ENCODE data around the gene CRISP1. TPM values are rescaled to one million over a fixed set of nuclear protein-coding genes. Genes with fewer than 3 reads are reported as not detected.

Gene CRISP1
- total and polyA plus RNA-seq, 2 of the 8 experiments (the other 6 are each of a cell fraction or from before 2014, with no cell fraction given), result not detected

GRCh38 chr6:49847014-49847413, 19.3 kb downstream of the CRISP1 start (continued):
- TF ChIP-seq KDM1A (IDR thresholded peaks at IDR 0.05; ENCODE audit: borderline replicate concordance, low read length) (no peak), EP300 (IDR thresholded peaks at IDR 0.05; ENCODE audit: borderline replicate concordance in 1 of 2, low read depth in 2 of 2, low read length in 2 of 2) (no peak), SIX5 (IDR thresholded peaks at IDR 0.05; ENCODE audit: low read depth, low read length) (no peak), SP1 (IDR thresholded peaks at IDR 0.05; ENCODE audit: low read depth, low read length) (no peak), HDAC2 (IDR thresholded peaks at IDR 0.05; ENCODE audit: borderline replicate concordance in 1 of 2, low read depth in 2 of 2, low read length in 2 of 2) (no peak)

All from H1 (cell line).